Measurements from ENCODE around the gene ANO7. TPM values are rescaled to one million over a fixed set of nuclear protein-coding genes. Genes with fewer than 3 reads are reported as not detected.

Gene ANO7
- total RNA-seq, 4 donors from 2014 or later = 0.32 to 1.3 (median 0.42) TPM; not detected in 1

GRCh38 chr2:241271706-241272302 lies 83.3 kb downstream of the ANO7 start:
- intact Hi-C loops (cut with DNase I) = loop anchor here (2.0 kb wide), 1 partner anchor 45 kb away; no protein-coding TSS in a partner anchor
- WGBS = under 1% methylated on average over 14 of the region's 37 CpGs
- Histone ChIP-seq H3K27ac (replicated peaks in 1 of 4) (peak overlapping the region; percentile 90 to 99 (median 98)), H3K9me3 (no peaks in the 10 kb centered on the region), H3K4me1 (peaks cover 33 to 58% (median 49%) of the 10 kb centered on the region in 4 donors), H3K27me3 (no peaks in the 10 kb centered on the region), H3K4me3 (peak overlapping the region; percentile 72 to 100 (median 96)), H3K36me3 (peaks cover under 1 to 24% (median 14%) of the 10 kb centered on the region in 4 donors)
- DNase-seq (ENCODE audit: extremely low spot score) = peak; percentile 96
- TF ChIP-seq POLR2A (IDR thresholded peaks at IDR 0.05; ENCODE audit: low read depth) (no peak), POLR2AphosphoS5 (IDR thresholded peaks at IDR 0.05) (peak; percentile 58 to 88)

- no peaks in the 10 kb centered on the region for H3K27me3 ChIP-seq
- DNase-seq (ENCODE audit: extremely low spot score) = peak; percentile 94
- H3K4me3 ChIP-seq = peak overlapping the region; percentile 72 to 100 (median 96)
- H3K4me1 ChIP-seq = peaks cover 33 to 53% (median 48%) of the 10 kb centered on the region in 4 donors
- intact Hi-C loops (cut with DNase I) = no loop called here
- H3K9me3 ChIP-seq = no peaks in the 10 kb centered on the region
- peaks cover 0 to 17% (median 8%) of the 10 kb centered on the region in 4 donors for H3K36me3 ChIP-seq
- H3K27ac ChIP-seq (replicated peaks in 1 of 4) = peak overlapping the region; percentile 90 to 99 (median 98)
- 5% methylated on average over 10 of the region's 102 CpGs for WGBS
- TF ChIP-seq EP300 (IDR thresholded peaks at IDR 0.05) (no peak), CTCF (IDR thresholded peaks at IDR 0.05) (peak in 1 of 3 experiments; percentile 8), POLR2AphosphoS5 (IDR thresholded peaks at IDR 0.05) (peak; percentile 66 to 85), POLR2A (IDR thresholded peaks at IDR 0.05; ENCODE audit: low read depth) (no peak)
Observed at GRCh38 chr2:241272303-241273209, 84.1 kb downstream of the ANO7 start.

- Histone ChIP-seq H3K27me3 (no peaks in the 10 kb centered on the region), H3K36me3 (peaks cover 0 to 8% (median under 1%) of the 10 kb centered on the region in 4 donors), H3K27ac (replicated peaks in 1 of 4) (peak overlapping the region; percentile 90 to 99 (median 98)), H3K9me3 (no peaks in the 10 kb centered on the region), H3K4me3 (peak overlapping the region; percentile 72 to 100 (median 96)), H3K4me1 (peaks cover 33 to 49% (median 44%) of the 10 kb centered on the region in 4 donors)
- TF ChIP-seq POLR2A (IDR thresholded peaks at IDR 0.05; ENCODE audit: low read depth) (no peak), POLR2AphosphoS5 (IDR thresholded peaks at IDR 0.05) (no peak), EP300 (IDR thresholded peaks at IDR 0.05) (no peak), CTCF (IDR thresholded peaks at IDR 0.05) (no peak)
- intact Hi-C loops (cut with DNase I) = no loop called here
- peak; percentile 72 for DNase-seq (ENCODE audit: extremely low spot score)
- WGBS = 54% methylated on average over 19 of the region's 21 CpGs
Observed at GRCh38 chr2:241273210-241274020, 84.9 kb downstream of the ANO7 start.

GRCh38 chr2:241274127-241274526 lies 85.7 kb downstream of the ANO7 start:
- peak; percentile 89 for DNase-seq (ENCODE audit: extremely low spot score)
- intact Hi-C loops (cut with DNase I) = no loop called here
- WGBS = 85% methylated on average over 5 of the region's 5 CpGs
- Histone ChIP-seq H3K4me3 (no peak overlapping the region), H3K27me3 (no peaks in the 10 kb centered on the region), H3K4me1 (peaks cover 28 to 42% (median 37%) of the 10 kb centered on the region in 4 donors), H3K27ac (replicated peaks in 1 of 4) (peak overlapping the region in 1 of 4 donors; percentile 99), H3K9me3 (no peaks in the 10 kb centered on the region), H3K36me3 (peaks cover 0 to 2% (median 0%) of the 10 kb centered on the region in 4 donors)
- TF ChIP-seq EP300 (IDR thresholded peaks at IDR 0.05) (no peak), POLR2A (IDR thresholded peaks at IDR 0.05; ENCODE audit: low read depth) (no peak), POLR2AphosphoS5 (IDR thresholded peaks at IDR 0.05) (no peak), CTCF (IDR thresholded peaks at IDR 0.05) (no peak)

Other genes with a start within 250 kb of the ANO7 start
- gene SNED1, start 190.1 kb upstream of the ANO7 start, total RNA-seq = 10 to 100 TPM in 2 of 4 donors, 1 to 10 TPM in 2; 7.3 to 14.1 (median 11.6) TPM
- 10 to 100 TPM; 19.5 to 26.6 (median 24.5) TPM for gene MTERF4, start 86.4 kb upstream of the ANO7 start, total RNA-seq
- gene PASK, start 39.2 kb upstream of the ANO7 start, total RNA-seq = 1 to 10 TPM; 1.5 to 3.3 (median 2.2) TPM
- gene PPP1R7, start 38.2 kb upstream of the ANO7 start, total RNA-seq = 10 to 100 TPM; 69.1 to 87.2 (median 73.7) TPM
- 100 to 1,000 TPM; 263 to 479 (median 304) TPM for gene HDLBP, start 127.0 kb downstream of the ANO7 start, total RNA-seq
- gene SEPTIN2, start 127.2 kb downstream of the ANO7 start, total RNA-seq = 100 to 1,000 TPM; 272 to 335 (median 284) TPM
- gene FARP2, start 167.6 kb downstream of the ANO7 start, total RNA-seq = 10 to 100 TPM; 26.8 to 37.9 (median 30.2) TPM

All from esophagus muscularis mucosa (tissue), 4 donors.